HUDEP-2 (cell line): ENCODE data around the gene KPNA6.
"Not testable (repeated sequence)": the region's sequence is repeated elsewhere in the genome, so short reads cannot be mapped to it uniquely, and the experiment has no call there.

ENCODE experiments used
- DNase-seq, 76 experiments: peaks; one replicate each; lab custom pipeline; 2025; ENCODE audit not compliant: unreplicated experiment in 76 of 76; lab: John Stamatoyannopoulos, UW

KPNA6 gene

DNA sequence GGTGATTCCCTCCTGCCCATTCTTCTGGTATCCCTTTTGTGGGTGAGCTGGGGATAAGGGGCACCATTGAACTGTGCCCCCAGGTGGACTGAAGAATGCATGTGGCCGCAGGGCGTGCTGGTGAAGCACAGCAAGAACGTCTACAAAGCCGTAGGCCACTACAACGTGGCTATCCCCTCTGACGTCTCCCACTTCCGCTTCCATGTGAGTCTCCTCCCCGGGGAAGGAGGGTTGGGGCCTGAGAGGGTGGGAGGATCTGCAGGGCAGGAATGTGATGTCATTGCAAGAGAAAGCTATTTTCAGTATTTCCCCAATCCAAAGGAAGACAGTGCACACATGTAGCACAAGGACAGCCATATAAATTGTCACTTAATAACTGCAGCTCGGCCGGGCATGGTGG, 7.5 kb upstream of the KPNA6 start:
- no peak for DNase-seq

DNA sequence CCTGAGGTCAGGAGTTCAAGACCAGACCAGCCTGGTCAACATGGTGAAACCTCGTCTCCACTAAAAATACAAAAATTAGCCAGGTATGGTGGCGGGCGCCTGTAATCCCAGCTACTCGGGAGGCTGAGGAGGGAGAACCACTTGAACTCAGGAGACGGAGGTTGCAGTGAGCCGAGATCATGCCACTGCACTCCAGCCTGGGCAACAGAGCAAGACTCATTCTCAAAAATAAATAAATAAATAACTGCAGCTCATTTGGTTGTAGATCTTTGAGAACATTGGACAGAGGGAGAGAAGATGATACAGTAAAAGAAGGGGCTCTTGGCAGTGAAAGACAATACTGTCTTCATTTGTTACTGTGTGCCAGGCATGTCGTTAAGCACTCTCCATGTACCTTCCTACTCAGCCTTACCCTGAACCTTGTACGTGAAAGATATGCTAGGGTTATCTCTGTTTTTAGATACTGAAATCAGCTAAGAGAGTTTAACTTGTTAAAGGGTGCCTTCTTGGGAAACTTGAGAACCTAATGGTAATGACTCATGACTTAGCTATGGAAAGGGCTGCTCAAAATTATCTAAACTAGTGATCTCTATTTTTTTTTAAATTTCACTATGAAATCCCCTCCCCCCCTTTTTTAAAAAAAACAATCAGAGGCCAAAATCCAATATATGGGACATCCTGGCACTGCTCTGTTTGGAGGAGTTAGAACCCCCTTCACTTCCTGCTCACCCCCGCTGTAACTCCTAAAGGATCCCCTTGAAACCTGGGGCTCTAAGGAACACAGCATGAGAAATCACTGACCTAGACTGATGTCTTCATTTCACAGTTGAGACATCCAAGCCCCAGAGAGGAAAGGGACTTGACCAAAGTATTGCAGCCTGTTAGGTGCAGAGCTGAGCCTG, 6.8 kb upstream of the KPNA6 start:
- peak in 4 of 76 experiments; percentile 3 to 26 (median 20) for DNase-seq

DNA sequence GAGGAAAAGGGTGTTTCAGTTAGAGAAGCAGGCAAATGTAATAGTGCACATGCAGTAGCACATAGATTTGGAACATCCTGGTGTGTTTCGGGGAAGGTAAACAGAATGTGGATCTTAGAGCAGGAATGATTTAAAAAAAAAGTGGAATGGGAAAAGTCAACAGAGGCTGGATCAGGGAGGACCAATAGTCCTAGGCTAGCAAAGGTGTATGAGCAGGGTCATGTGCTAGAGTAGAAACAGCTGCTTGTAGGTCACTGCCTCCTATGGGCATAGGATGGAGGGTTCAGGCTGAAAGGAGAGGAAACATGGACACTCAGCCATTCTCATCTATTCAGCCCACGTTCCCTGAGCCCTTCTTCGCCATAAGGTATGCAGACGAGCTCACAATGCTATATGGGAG, 3.7 kb upstream of the KPNA6 start:
- no peak for DNase-seq

DNA sequence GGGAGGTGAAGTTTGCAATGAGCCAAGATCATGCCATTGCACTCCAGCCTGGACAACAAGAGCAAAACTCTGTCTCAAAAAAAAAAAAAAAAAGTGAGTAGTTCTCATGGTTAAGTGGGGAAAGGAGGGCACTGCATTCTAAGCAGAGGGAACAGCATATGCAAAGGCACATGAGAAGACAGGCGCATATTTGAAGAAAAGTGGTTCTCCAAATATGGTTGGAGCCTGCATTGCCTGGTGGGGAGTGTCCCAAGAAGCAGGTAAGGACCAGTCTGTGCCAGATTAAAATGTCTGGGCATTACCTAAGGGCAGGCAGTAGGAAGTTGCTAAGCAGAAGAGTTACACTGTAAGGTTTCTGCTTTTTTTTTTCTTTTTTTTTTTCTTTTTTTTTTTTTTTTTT, 2.5 kb upstream of the KPNA6 start:
- DNase-seq, result no peak

DNA sequence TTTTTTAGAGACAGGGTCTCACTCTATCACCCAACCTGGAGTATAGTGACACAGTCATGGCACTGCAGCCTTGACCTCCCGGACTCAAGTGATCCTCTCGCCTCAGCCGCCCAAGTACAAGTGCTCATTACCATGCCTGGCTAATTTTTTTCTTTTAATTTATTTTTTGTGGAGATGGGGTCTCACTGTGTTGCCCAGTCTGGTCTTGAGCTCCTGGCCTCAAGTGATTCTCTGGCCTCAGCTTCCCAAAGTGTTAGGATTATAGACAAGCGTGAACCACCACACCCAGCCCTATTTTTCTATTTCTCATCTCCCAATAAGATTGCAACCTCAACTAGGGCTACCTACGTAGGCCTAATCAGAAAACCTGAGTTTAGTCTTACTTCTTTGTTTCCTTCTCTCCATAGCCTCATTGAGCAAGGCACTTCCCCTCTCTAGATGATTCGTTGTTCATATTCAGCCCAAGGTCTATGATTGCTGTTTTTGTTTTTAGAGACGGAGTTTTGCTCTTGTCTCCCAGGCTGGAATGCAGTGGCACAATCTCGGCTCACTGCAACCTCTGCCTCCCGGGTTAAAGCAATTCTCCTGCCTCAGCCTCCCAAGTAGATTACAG, 1.1 kb upstream of the KPNA6 start:
- DNase-seq, result no peak

DNA sequence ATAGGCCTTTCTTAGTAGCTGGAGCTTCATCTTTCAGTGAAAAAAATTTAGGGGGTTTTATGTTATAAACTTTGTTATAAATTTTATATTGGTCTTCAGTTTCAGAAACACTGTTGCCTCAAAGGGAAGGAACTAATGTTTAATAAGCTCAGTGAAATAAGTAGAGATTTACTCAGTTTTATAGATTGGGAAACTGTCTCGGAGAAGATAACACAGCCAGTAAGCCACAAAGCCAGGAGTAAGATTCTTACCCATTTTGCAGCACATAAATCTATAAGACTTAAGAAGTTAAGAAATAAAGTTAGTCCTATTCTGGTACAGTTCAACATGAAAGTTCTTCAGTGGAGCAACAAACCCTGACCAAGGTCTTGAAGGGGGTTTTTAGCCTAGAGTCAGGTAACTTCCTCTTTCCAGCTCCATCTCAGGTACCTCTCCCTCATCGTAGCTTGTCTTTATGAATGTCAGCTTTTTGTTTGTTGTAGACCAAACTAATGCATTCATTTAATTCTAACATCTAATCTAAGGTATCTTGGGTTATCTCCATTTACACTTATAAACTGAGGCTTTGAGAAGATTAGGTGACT, 3.3 kb downstream of the KPNA6 start:
- no peak for DNase-seq

DNA sequence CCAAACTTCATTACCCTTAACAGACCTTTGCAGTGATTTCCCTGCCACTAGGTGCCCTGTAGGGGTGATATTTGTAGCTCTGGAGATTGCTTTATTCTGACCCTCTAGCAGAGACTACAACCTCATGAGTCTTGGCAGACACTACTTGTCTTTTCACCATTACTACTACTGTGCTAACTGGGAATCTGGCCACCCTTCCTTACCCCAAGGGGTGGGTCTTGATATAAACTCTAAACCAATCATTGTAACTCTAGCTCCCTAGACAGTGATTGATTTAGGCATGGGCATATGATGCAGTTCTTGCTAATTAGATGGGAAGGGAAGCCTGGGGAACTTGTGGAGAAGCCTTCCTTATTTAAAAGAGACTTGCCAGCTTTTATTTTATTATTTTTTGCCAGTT, 3.9 kb downstream of the KPNA6 start:
- no peak for DNase-seq

DNA sequence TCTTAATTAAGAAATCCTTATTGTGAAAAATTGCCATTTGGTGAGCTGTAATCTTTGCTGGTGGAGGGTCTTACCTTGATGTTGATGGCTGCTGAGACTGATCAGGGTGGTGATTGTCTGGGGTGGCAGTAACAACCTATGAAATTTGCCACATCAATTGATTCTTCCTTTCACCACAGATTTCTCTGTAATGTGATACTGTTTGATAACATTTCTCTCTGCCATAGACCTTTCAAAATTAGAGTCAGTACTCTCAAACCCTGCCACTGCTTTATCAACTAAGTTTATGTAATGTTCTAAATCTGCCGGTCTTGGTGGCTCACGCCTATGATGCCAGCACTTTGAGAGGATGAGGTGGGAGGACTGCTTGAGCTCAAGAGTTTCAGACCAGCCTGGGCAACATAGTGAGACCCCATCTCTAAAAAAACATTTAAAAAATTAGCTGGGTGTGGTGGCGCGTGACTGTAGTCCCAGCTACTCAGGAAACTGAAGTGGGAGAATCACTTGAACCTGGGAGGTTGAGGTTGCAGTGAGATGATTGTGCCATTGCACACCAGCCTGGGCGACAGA, 5.0 kb downstream of the KPNA6 start:
- no peak for DNase-seq

DNA sequence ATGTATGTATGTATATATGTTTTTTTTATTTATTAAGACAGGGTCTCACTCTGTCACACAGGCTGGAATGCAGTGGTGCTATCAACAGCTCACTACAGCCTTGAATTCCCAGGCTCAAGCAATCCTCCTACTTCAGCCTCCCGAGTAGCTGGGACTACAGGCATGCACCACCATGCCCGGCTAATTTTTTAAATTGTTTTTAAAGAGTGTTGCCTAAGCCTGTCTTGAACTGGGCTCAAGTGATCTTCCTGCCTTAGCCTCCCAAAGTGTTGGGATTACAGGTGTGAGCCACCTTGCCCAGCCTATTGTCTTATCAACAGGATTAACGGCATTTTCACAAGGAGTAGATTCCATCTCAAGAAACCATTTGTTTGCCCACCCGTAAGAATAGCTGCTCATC, 5.6 kb downstream of the KPNA6 start:
- DNase-seq, result not testable (repeated sequence)

DNA sequence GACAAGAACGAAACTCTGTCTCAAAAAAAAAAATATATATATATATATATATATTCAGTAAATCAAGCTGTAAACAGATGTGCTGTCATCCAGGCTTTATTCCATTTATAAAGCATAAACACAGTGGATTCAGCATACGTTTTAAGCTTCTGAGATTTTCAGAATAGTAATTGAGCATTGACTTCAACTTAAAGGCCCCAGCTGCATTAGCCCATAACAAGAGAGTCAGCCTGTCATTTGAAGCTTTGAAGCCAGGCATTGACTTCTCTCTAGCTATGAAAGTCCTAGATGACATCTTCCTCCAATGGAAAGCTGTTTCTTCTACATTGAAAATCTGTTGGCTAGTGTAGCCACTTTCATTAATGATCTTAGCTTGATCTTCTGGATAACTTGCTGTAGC, 6.6 kb downstream of the KPNA6 start:
- DNase-seq, result no peak

DNA sequence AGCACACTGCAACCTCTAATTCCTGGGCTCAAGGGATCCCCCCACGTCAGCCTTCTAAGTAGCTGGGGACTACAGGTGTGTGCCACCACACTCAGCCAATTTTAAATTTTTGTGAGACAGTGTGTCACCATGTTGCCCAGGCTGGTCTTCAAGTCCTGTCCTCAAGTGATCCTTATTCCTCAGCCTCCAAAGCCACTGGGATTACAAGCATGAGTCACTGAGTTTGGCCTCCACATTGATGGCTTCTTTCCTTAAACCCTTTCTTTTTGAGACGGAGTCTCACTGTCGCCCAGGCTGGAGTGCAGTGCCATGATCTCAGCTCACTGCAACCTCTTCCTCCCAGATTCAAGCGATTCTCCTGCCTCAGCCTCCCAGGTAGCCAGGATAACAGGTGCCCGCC, 7.6 kb downstream of the KPNA6 start:
- no peak for DNase-seq

DNA sequence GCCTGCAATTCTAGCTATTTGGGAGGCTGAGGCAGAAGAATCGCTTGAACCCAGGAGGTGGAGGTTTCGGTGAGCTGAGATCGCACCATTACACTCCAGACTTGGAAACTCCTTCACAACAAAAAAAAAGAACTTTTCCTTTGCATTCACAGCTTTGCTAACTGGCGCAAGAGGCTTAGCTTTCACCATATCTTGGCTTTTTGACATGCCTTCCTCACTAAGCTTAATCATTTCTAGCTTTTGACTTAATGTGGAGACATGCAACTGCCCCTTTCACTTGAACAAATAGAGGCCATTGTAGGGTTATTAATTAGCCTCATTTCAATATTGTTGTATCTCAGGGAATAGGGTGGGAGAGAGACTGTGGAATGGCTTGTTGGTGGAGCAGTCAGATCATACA, 8.7 kb downstream of the KPNA6 start:
- DNase-seq, result no peak

DNA sequence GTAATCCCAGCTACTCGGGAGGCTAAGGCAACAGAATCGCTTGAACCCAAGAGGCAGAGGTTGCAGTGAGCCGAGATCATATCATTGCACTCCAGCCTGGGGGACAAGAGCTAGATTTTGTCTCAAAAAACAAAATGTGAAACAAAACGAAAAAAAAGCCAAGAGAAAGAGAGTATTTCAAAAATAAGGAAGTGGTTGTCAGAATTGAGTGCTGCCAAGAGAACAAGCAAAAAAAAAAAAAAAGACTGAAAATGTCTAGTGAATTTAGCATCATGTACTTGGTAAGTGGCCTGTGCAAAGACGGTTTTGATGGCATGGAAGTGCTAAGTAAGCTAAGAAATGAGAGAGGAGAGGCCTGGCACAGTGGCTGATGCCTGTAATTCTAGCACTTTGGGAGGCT, 14.3 kb downstream of the KPNA6 start:
- DNase-seq, result no peak

DNA sequence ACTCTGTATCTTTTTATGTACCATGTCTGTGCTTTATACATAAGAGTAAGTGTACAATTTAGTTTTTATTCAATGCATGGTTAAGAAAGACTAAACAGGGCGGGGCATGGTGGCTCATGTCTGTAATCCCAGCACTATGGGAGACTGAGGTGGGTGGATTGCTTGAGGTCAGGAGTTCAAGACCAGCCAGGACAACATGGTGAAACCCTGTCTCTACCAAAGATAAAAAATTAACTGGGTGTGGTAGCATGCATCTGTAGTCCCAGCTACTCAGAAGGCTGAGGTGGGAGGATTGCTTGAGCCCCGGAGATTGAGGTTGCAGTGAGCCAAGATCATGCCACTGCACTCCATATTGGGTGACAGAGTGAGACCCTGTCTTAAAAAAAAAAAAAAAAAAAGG, 15.5 kb downstream of the KPNA6 start:
- peak in 32 of 76 experiments; percentile 8 to 63 (median 26) for DNase-seq

DNA sequence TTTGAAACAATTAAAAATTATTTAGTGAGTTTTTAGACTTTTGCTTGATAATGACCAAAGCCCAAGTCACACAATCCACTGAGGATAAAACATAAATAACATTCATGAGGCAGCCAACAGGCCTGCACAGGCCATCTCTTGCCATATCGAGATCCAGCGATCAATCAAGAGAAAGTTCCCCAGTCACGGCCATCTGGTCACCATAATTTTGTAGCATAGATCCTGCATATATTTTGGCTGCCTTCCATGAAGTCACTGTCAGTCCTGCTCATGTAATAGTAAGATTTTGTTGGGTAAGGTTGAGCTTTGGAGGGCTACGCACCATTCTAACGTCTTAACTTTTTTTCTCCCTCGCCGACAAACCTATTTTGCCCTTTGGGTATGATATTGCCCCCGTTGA, 17.5 kb downstream of the KPNA6 start:
- DNase-seq, result no peak

DNA sequence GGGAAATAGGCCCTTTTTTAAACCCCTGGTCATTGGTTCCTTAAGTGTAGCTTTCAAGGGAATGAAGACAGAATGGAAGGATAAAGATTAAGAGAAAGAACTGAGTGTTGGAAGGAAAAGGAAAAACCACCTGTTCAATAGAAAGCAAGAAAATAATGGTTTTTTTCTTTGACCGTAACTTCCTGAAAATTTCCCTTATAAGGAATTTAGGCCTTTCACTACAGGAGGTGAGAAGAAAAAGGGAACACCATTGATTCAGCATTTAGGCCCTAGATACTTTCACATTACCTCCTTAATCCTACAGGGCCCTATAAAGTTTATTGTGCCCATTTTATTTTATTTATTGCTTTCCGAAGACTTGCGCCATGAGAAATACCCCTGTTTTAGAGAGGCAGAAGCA, 18.9 kb downstream of the KPNA6 start:
- DNase-seq, result no peak

DNA sequence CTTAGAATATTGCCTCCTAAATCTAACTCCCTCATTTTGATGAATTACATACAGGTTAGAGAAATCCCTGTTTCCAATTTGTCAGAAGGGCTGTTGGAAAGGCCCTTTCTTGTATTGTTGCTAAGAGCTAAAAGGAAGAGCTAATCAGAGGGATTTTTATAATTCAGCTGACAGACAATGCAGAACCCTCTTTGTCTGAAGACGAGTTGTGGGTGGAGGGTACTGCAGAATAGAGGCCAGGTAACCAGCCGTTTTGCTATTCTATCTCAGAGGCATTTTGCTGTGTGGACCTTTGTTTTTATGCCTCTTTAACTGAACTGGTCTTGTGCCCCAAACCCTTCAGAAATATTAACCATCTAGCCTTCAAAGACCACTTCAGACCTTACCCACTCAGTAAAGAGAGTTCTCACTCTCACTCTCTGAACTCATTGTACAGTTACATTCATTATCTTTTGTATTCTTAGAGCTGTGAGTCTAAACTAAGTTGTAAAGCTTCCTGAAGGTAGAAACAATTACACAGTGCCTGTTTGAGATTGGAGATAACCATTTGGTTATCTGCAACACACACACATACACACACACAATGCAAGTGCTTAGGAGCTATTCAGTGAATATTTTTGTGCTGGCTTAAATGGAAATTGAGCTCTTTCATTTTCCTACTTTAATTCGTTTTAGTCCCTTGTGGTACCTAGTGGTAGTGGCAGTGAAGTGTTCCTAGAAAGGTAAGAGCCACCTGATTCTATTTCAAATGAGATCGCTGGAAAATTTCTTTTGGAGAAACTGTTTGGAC, 19.7 kb downstream of the KPNA6 start:
- peak in 14 of 76 experiments; percentile 8 to 63 (median 28) for DNase-seq

DNA sequence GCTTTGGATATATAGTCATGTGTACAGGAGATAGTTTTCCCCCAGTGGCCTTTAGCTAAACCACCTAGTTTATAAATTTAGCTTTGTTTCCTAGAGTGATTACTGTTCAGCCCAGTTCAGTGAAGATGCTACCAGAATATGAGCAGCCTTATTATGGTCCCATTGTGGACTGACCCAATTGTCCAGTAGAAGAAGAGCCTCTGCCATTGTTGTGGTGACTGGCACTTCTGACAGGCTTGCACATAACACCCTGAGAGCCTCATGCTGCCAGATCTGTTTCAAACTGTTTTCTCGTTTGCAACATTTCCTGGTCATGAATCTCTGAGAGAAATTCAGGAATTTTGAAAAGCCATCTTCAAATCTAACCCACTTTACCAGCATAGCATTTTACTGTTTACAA, 20.6 kb downstream of the KPNA6 start:
- DNase-seq, result no peak

DNA sequence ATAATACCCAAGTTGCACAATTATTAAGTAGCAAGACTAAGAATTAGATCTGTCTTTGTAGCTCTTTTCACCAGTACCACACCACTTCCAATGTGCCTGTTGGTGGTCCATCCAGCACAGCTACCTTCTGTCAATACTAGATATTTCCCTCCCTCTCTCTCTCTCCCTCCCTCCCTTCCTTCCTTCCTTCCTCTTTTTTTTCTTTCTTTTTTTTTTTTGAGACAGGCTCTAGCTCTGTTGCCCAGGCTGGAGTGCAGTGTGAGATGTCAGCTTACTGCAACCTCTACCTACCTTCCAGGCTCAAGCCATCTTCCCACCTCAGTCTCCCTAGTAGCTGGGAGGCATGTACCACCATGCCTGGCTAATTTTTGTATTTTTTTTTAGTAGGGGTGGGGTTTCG, 21.1 kb downstream of the KPNA6 start:
- no peak for DNase-seq

DNA sequence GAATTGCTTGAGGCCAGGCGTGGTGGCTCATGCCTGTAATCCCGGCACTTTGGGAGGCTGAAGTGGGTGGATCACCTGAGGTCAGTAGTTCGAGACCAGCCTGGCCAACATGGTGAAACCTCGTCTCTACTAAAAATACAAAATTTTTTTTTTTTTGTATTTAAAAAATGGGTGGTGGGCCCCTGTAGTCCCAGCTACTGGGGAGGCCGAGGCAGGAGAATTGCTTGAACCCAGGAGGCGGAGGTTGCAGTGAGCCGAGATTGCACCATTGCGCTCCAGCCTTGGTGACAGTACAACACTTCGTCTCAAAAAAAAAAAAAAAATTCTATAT, 26.1 kb downstream of the KPNA6 start:
- DNase-seq, result not testable (repeated sequence)

DNA sequence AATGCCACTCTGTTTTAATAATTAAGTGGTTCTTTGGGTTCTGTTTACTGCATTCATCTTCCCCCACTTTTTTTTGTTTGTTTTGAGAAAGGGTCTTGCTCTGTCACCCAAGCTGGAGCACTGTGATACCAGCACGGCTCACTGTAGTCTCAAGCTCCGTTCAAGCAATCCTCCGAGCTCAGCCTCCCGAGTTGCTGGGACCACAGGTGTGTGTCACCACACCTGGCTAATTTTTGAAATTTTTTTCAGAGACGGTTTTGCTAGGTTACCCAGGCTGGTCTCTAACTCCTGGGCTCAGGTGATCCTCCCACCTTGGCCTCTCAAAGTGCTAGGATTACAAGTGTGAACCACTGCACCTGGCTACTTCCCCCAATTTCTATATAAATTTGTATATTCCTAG, 29.3 kb downstream of the KPNA6 start:
- DNase-seq, result no peak
